HUDEP-2 (cell line): ENCODE measurements around the gene IGF2BP1.
A peak's percentile ranks its signal among the peaks of the same experiment; 100 is the strongest.
"Not testable (repeated sequence)": the region's sequence is repeated elsewhere in the genome, so short reads cannot be mapped to it uniquely, and the experiment has no call there.

Experiments
- DNase-seq, 76 experiments: peaks; one replicate each; lab custom pipeline; 2025; ENCODE audit not compliant: unreplicated experiment in 76 of 76; lab: John Stamatoyannopoulos, UW

The IGF2BP1 gene

GRCh38 chr17:49016775-49017463 lies 19.7 kb downstream of the IGF2BP1 start:
- peak in 50 of 76 experiments; percentile 6 to 84 (median 46) for DNase-seq

- DNase-seq = no peak
These were observed 21.0 kb downstream of the IGF2BP1 start for GRCh38 chr17:49018116-49018612.

GRCh38 chr17:49018748-49019147 lies 21.6 kb downstream of the IGF2BP1 start:
- no peak for DNase-seq

GRCh38 chr17:49020609-49021008 lies 23.4 kb downstream of the IGF2BP1 start:
- DNase-seq = no peak

- peak in 65 of 76 experiments; percentile 9 to 87 (median 56) for DNase-seq
These were observed 24.0 kb downstream of the IGF2BP1 start for GRCh38 chr17:49021095-49021767.

GRCh38 chr17:49021768-49022103 lies 24.6 kb downstream of the IGF2BP1 start:
- DNase-seq = no peak

GRCh38 chr17:49022391-49022941 lies 25.3 kb downstream of the IGF2BP1 start:
- DNase-seq = no peak

GRCh38 chr17:49024523-49024922 lies 27.3 kb downstream of the IGF2BP1 start:
- DNase-seq = no peak

GRCh38 chr17:49026447-49026846 lies 29.3 kb downstream of the IGF2BP1 start:
- not testable (repeated sequence) for DNase-seq

GRCh38 chr17:49028271-49028670 lies 31.1 kb downstream of the IGF2BP1 start:
- peak in 25 of 76 experiments; percentile 5 to 67 (median 27) for DNase-seq

- no peak for DNase-seq
These were observed 32.6 kb downstream of the IGF2BP1 start for GRCh38 chr17:49029801-49030200.

- peak in 64 of 76 experiments; percentile 4 to 79 (median 32) for DNase-seq
These were observed 35.1 kb downstream of the IGF2BP1 start for GRCh38 chr17:49031965-49032928.

GRCh38 chr17:49035470-49036269 lies 38.5 kb downstream of the IGF2BP1 start:
- DNase-seq = peak in 37 of 76 experiments; percentile 1 to 70 (median 21)

GRCh38 chr17:49036270-49036626 lies 39.1 kb downstream of the IGF2BP1 start:
- no peak for DNase-seq

GRCh38 chr17:49038138-49038537 lies 41.0 kb downstream of the IGF2BP1 start:
- DNase-seq = no peak

GRCh38 chr17:49038544-49038943 lies 41.4 kb downstream of the IGF2BP1 start:
- DNase-seq = no peak

- DNase-seq = not testable (repeated sequence)
These were observed 42.3 kb downstream of the IGF2BP1 start for GRCh38 chr17:49039518-49039917.

- DNase-seq = no peak
These were observed 44.3 kb downstream of the IGF2BP1 start for GRCh38 chr17:49041527-49041926.

GRCh38 chr17:49045376-49045775 lies 48.2 kb downstream of the IGF2BP1 start:
- DNase-seq = no peak

GRCh38 chr17:49046912-49047311 lies 49.7 kb downstream of the IGF2BP1 start:
- DNase-seq = no peak
